ENCODE measurements around the gene GADD45B. TPM values are rescaled to one million over a fixed set of nuclear protein-coding genes. Genes with fewer than 3 reads are reported as not detected.
"Not testable (repeated sequence)": the region's sequence is repeated elsewhere in the genome, so short reads cannot be mapped to it uniquely, and the experiment has no call there.

The GADD45B gene
- total and polyA plus RNA-seq, 2 donors (not counting 3 experiments of a cell fraction or from before 2014, with no cell fraction given): 61.3 to 267 TPM

- no peaks in the 10 kb centered on the region for H3K9me1 ChIP-seq (replicated peaks; ENCODE audit: control insufficient read depth, extremely low read depth, insufficient read depth, low read length)
- ChIA-PET CTCF (interaction anchor here (0.9 to 11.2 kb wide), 5 partner anchors 74 to 313 kb away, joined by 3 to 209 read pairs (median 4); no protein-coding TSS in a partner anchor), POLR2A (no interaction called here)
- BruUV-seq (replicated peaks): no TSS peak
- dilution Hi-C loops (cut with MboI; ENCODE audit: extremely low pct_ligation_motif_present, low sequenced_read_pairs) (no loop called here), intact Hi-C loops (cut with micrococcal nuclease) (no loop called here)
- no peak for TF ChIP-seq EZH2 (IDR thresholded peaks at IDR 0.05; ENCODE audit: borderline replicate concordance, low read depth, low read length, severe bottlenecking)
- TF ChIP-seq CTCF (IDR thresholded peaks at IDR 0.05; ENCODE audit: extremely low read depth in 1 of 2, insufficient read depth in 1 of 2, low read depth in 1 of 2, low read length in 2 of 2): no peak
- no peak for FAIRE-seq
- no peak overlapping the region for H3K4me2 ChIP-seq (ENCODE audit: insufficient read depth, low read length)
- H3K4me1 ChIP-seq (ENCODE audit: control insufficient read depth, extremely low read depth, insufficient read depth, low read length): peaks cover 17% of the 10 kb centered on the region
- no peaks in the 10 kb centered on the region for H3K27me3 ChIP-seq (ENCODE audit: control insufficient read depth in 2 of 2, insufficient read depth in 2 of 2, low read length in 2 of 2)
- no peaks in the 10 kb centered on the region for H3K36me3 ChIP-seq (ENCODE audit: control insufficient read depth in 2 of 2, extremely low read depth in 1 of 2, insufficient read depth in 2 of 2, low read length in 2 of 2)
- H3K27ac ChIP-seq (ENCODE audit: insufficient read depth, low read depth, low read length): no peak overlapping the region
- no peak for DNase-seq (ENCODE audit: low read depth, low spot score)
- no peaks in the 10 kb centered on the region for H3K79me2 ChIP-seq (ENCODE audit: control insufficient read depth, insufficient read depth, low read length)
- H4K20me1 ChIP-seq (replicated peaks; ENCODE audit: control insufficient read depth, extremely low read depth, insufficient read depth, low read length): no peaks in the 10 kb centered on the region
- no peak overlapping the region for H3K4me3 ChIP-seq (replicated peaks in 1 of 3; ENCODE audit: insufficient read depth in 1 of 3, low read depth in 1 of 3, low read length in 3 of 3)
- H3K9me3 ChIP-seq (replicated peaks; ENCODE audit: control insufficient read depth, insufficient read depth, low read length): no peaks in the 10 kb centered on the region
- no peak overlapping the region for H3K9ac ChIP-seq (replicated peaks; ENCODE audit: extremely low read depth, insufficient read depth, low read length)
- H2AFZ ChIP-seq (ENCODE audit: low read depth, low read length): no peak overlapping the region
Observed at GRCh38 chr19:2468596-2468995, 7.3 kb upstream of the GADD45B start.

- CTCF ChIA-PET: interaction anchor here (0.9 to 11.2 kb wide), 6 partner anchors 75 to 313 kb away, joined by 3 to 209 read pairs (median 6); no protein-coding TSS in a partner anchor
- peak; percentile 87 for FAIRE-seq
- dilution Hi-C loops (cut with MboI; ENCODE audit: extremely low pct_ligation_motif_present, low sequenced_read_pairs) (no loop called here), intact Hi-C loops (cut with micrococcal nuclease) (no loop called here)
- no TSS peak for BruUV-seq (replicated peaks)
- H3K79me2 ChIP-seq (ENCODE audit: control insufficient read depth, insufficient read depth, low read length): no peaks in the 10 kb centered on the region
- no peaks in the 10 kb centered on the region for H4K20me1 ChIP-seq (replicated peaks; ENCODE audit: control insufficient read depth, extremely low read depth, insufficient read depth, low read length)
- no peak overlapping the region for H2AFZ ChIP-seq (ENCODE audit: low read depth, low read length)
- no peak overlapping the region for H3K9ac ChIP-seq (replicated peaks; ENCODE audit: extremely low read depth, insufficient read depth, low read length)
- H3K9me1 ChIP-seq (replicated peaks; ENCODE audit: control insufficient read depth, extremely low read depth, insufficient read depth, low read length): no peaks in the 10 kb centered on the region
- no peaks in the 10 kb centered on the region for H3K9me3 ChIP-seq (replicated peaks; ENCODE audit: control insufficient read depth, insufficient read depth, low read length)
- H3K36me3 ChIP-seq (ENCODE audit: control insufficient read depth in 2 of 2, extremely low read depth in 1 of 2, insufficient read depth in 2 of 2, low read length in 2 of 2): no peaks in the 10 kb centered on the region
- H3K27me3 ChIP-seq (ENCODE audit: control insufficient read depth in 2 of 2, insufficient read depth in 2 of 2, low read length in 2 of 2): no peaks in the 10 kb centered on the region
- POLR2A ChIA-PET: interaction anchor here (0.6 kb wide), 1 partner anchor 33 kb away, joined by 9 read pairs; no protein-coding TSS in a partner anchor
- H3K4me2 ChIP-seq (ENCODE audit: insufficient read depth, low read length): no peak overlapping the region
- no peak overlapping the region for H3K4me3 ChIP-seq (replicated peaks in 1 of 3; ENCODE audit: insufficient read depth in 1 of 3, low read depth in 1 of 3, low read length in 3 of 3)
- TF ChIP-seq FOS (IDR thresholded peaks at IDR 0.05; ENCODE audit: borderline replicate concordance, insufficient read depth, low read length) (peak; percentile 55), JUN (IDR thresholded peaks at IDR 0.05; ENCODE audit: borderline replicate concordance, insufficient read depth, insufficient read length, low read depth) (peak; percentile 52), MAX (IDR thresholded peaks at IDR 0.05; ENCODE audit: insufficient read depth, insufficient read length) (no peak)
- H3K27ac ChIP-seq (ENCODE audit: insufficient read depth, low read depth, low read length): peak overlapping the region; percentile 1
- DNase-seq (ENCODE audit: low read depth, low spot score): peak; percentile 39
- H3K4me1 ChIP-seq (ENCODE audit: control insufficient read depth, extremely low read depth, insufficient read depth, low read length): peaks cover 17% of the 10 kb centered on the region
Observed at GRCh38 chr19:2469102-2469914, 6.6 kb upstream of the GADD45B start.

- intact Hi-C loops (cut with micrococcal nuclease): not testable (repeated sequence)
Observed at GRCh38 chr19:2469915-2470200, 6.1 kb upstream of the GADD45B start.

More at GRCh38 chr19:2469915-2470200, 6.1 kb upstream of the GADD45B start:
- H3K27me3 ChIP-seq (ENCODE audit: control insufficient read depth in 2 of 2, insufficient read depth in 2 of 2, low read length in 2 of 2); BruUV-seq (replicated peaks); H4K20me1 ChIP-seq (replicated peaks; ENCODE audit: control insufficient read depth, extremely low read depth, insufficient read depth, low read length); H3K36me3 ChIP-seq (ENCODE audit: control insufficient read depth in 2 of 2, extremely low read depth in 1 of 2, insufficient read depth in 2 of 2, low read length in 2 of 2); H3K9me3 ChIP-seq (replicated peaks; ENCODE audit: control insufficient read depth, insufficient read depth, low read length); H3K4me3 ChIP-seq (replicated peaks in 1 of 3; ENCODE audit: insufficient read depth in 1 of 3, low read depth in 1 of 3, low read length in 3 of 3); H3K4me2 ChIP-seq (ENCODE audit: insufficient read depth, low read length); H3K79me2 ChIP-seq (ENCODE audit: control insufficient read depth, insufficient read depth, low read length); DNase-seq (ENCODE audit: low read depth, low spot score); H3K27ac ChIP-seq (ENCODE audit: insufficient read depth, low read depth, low read length); H3K9ac ChIP-seq (replicated peaks; ENCODE audit: extremely low read depth, insufficient read depth, low read length); POLR2A ChIA-PET; FAIRE-seq; H2AFZ ChIP-seq (ENCODE audit: low read depth, low read length); dilution Hi-C loops (cut with MboI; ENCODE audit: extremely low pct_ligation_motif_present, low sequenced_read_pairs); H3K9me1 ChIP-seq (replicated peaks; ENCODE audit: control insufficient read depth, extremely low read depth, insufficient read depth, low read length): not testable (repeated sequence)
- H3K4me1 ChIP-seq (ENCODE audit: control insufficient read depth, extremely low read depth, insufficient read depth, low read length): peaks cover 18% of the 10 kb centered on the region
- CTCF ChIA-PET: interaction anchor here (1.2 to 11.2 kb wide), 5 partner anchors 76 to 167 kb away, joined by 3 to 209 read pairs (median 9); no protein-coding TSS in a partner anchor

All from endothelial cell of umbilical vein (primary cell).